HCT116 (cell line): Measurements from ENCODE around the gene RIPK4. TPM values are rescaled to one million over a fixed set of nuclear protein-coding genes. Genes with fewer than 3 reads are reported as not detected.

Source experiments
- ATAC-seq: fragments of 200-7000 bp; cut with Tn5 transposase; 2 replicates; pipeline ENCODE4 v1.9.1; 2020; ENCODE audit warnings: mild to moderate bottlenecking, moderate library complexity
- BruUV-seq: library from RNA; stranded (reverse); fragments of 400-500 nt; replicated peaks from 2 replicates; lab custom pipeline; 2021; lab: Mats Ljungman, UMichigan
- CTCF ChIA-PET: fragments of 300-600 bp; sonication (Branson Sonifier 250); formaldehyde crosslinking; loops from one replicate; lab custom pipeline; 2021; ENCODE audit warnings: antibody characterized with exemption; lab: Charles Lee
- POLR2A ChIA-PET: fragments of 300-600, 350-600 bp; sonication (Branson Sonifier 250); formaldehyde crosslinking; loops from one replicate; lab custom pipeline; 2021; ENCODE audit warnings: antibody characterized with exemption; lab: Charles Lee
- RAD21 ChIA-PET, 2 experiments: fragments of 300-600 bp; sonication (Branson Sonifier 250); formaldehyde crosslinking; loops; one replicate each; lab custom pipeline; 2023; ENCODE audit warnings: low total read pairs in 2 of 2; ENCODE audit not compliant: uncharacterized antibody in 2 of 2, unreplicated experiment in 2 of 2, low non-redundant PET in 1 of 2; lab: Charles Lee
- DNase-seq: peaks from one replicate; pipeline ENCODE4 v3.0.0-alpha.2; 2010; ENCODE audit warnings: low read depth, low spot score
- H2AFZ ChIP-seq: fragments of 200-600 bp; shearing (Covaris generic), sonication (generic); 2 replicates; pipeline ENCODE4 v1.6.1; 2017; ENCODE audit warnings: low read depth, mixed run types, mixed read lengths, antibody characterized with exemption, low read length; ENCODE audit not compliant: poor library complexity, severe bottlenecking
- H3K27ac ChIP-seq: 2 replicates; pipeline ENCODE4 v1.5.1; 2012; ENCODE audit warnings: low read depth, low read length
- H3K27me3 ChIP-seq: fragments of 200-600 bp; sonication (generic); 2 replicates; pipeline ENCODE4 v1.6.1; 2016; ENCODE audit warnings: mixed run types, low read length, mixed read lengths; ENCODE audit not compliant: insufficient read depth
- H3K36me3 ChIP-seq, 2 experiments: fragments of 200-500 bp in 1 of 2; fragments of 200-600 bp in 1 of 2; sonication (Bioruptor generic) in 1 of 2; sonication (generic) in 1 of 2; 2 replicates each; pipeline versions ENCODE4 v1.5.1 to v1.6.1; 2014 to 2016; ENCODE audit warnings: low read length in 2 of 2, inconsistent platforms in 1 of 2, mixed read lengths in 1 of 2, mixed run types in 1 of 2; ENCODE audit not compliant: insufficient read depth in 2 of 2, control insufficient read depth in 1 of 2
- H3K4me1 ChIP-seq, 2 experiments: fragments of 200-600 bp in 1 of 2; sonication (generic) in 1 of 2; 2 replicates each; pipeline versions ENCODE4 v1.5.1 to v1.6.1; 2012 to 2017; ENCODE audit warnings: low read length in 2 of 2, inconsistent platforms in 1 of 2, mild to moderate bottlenecking in 1 of 2, mixed read lengths in 1 of 2, mixed run types in 1 of 2, moderate library complexity in 1 of 2; ENCODE audit not compliant: insufficient read depth in 2 of 2, control insufficient read depth in 1 of 2
- H3K4me2 ChIP-seq: fragments of 200-600 bp; sonication (generic); 2 replicates; pipeline ENCODE4 v1.6.1; 2017; ENCODE audit warnings: mixed run types, low read length, mixed read lengths
- H3K4me3 ChIP-seq, 2 experiments: fragments of 200-600 bp in 1 of 2; sonication (generic) in 1 of 2; replicated peaks in 1 of 2; 2 replicates each; pipeline ENCODE4 v1.5.1; 2011 to 2016; ENCODE audit warnings: low read length in 2 of 2, control low read depth in 1 of 2, low read depth in 1 of 2, mild to moderate bottlenecking in 1 of 2, mixed read lengths in 1 of 2, mixed run types in 1 of 2
- H3K79me2 ChIP-seq: fragments of 200-600 bp; sonication (generic); 2 replicates; pipeline ENCODE4 v1.6.1; 2017; ENCODE audit warnings: mild to moderate bottlenecking, mixed run types, low read length, moderate library complexity, mixed read lengths; ENCODE audit not compliant: insufficient read depth
- H3K9ac ChIP-seq: fragments of 200-600 bp; sonication (generic); 2 replicates; pipeline ENCODE4 v1.6.1; 2016; ENCODE audit warnings: low read length, mixed read lengths
- H3K9me2 ChIP-seq: fragments of 200-600 bp; sonication (generic), shearing (Covaris generic); 2 replicates; pipeline ENCODE4 v1.6.1; 2017; ENCODE audit warnings: mixed run types, mild to moderate bottlenecking, moderate library complexity; ENCODE audit not compliant: insufficient read depth
- H3K9me3 ChIP-seq, 2 experiments: fragments of 200-500 bp in 1 of 2; fragments of 200-600 bp in 1 of 2; sonication (Bioruptor generic) in 1 of 2; sonication (generic) in 1 of 2; 2 replicates each; pipeline ENCODE4 v1.6.1; 2014 to 2017; ENCODE audit warnings: low read length in 2 of 2, mixed read lengths in 2 of 2, inconsistent platforms in 1 of 2, low read depth in 1 of 2, mild to moderate bottlenecking in 1 of 2, mixed run types in 1 of 2, moderate library complexity in 1 of 2; ENCODE audit not compliant: control insufficient read depth in 1 of 2, insufficient read depth in 1 of 2
- H4K20me1 ChIP-seq: fragments of 200-600 bp; sonication (generic), shearing (Covaris generic); 2 replicates; pipeline ENCODE4 v1.6.1; 2017; ENCODE audit warnings: mixed run types, mild to moderate bottlenecking, moderate library complexity; ENCODE audit not compliant: insufficient read depth
- ATF3 ChIP-seq: IDR thresholded peaks from 2 replicates; pipeline ENCODE4 v1.6.1; 2012
- CBX3 ChIP-seq: IDR thresholded peaks from 2 replicates; pipeline ENCODE4 v1.6.1; 2012; ENCODE audit warnings: low read depth
- CEBPB ChIP-seq: IDR thresholded peaks from 2 replicates; pipeline ENCODE4 v1.6.1; 2012; ENCODE audit warnings: low read depth
- EGR1 ChIP-seq: IDR thresholded peaks from 2 replicates; pipeline ENCODE4 v1.6.1; 2012; ENCODE audit warnings: low read depth
- EZH2phosphoT487 ChIP-seq: fragments of 200-600 bp; IDR thresholded peaks from 2 replicates; pipeline ENCODE4 v1.6.1; 2018; ENCODE audit warnings: antibody characterized with exemption, borderline replicate concordance
- JUND ChIP-seq: IDR thresholded peaks from 2 replicates; pipeline ENCODE4 v1.6.1; 2012
- MAX ChIP-seq: IDR thresholded peaks from 2 replicates; pipeline ENCODE4 v1.6.1; 2012
- POLR2AphosphoS5 ChIP-seq: IDR thresholded peaks from 2 replicates; pipeline ENCODE4 v1.6.1; 2011; ENCODE audit warnings: mild to moderate bottlenecking, low read depth, low read length, moderate library complexity
- RAD21 ChIP-seq: IDR thresholded peaks from 2 replicates; pipeline ENCODE4 v1.6.1; 2012; ENCODE audit warnings: low read depth, mild to moderate bottlenecking
- SIN3A ChIP-seq: IDR thresholded peaks from 2 replicates; pipeline ENCODE4 v1.6.1; 2012; ENCODE audit warnings: low read depth
- SP1 ChIP-seq: IDR thresholded peaks from 2 replicates; pipeline ENCODE4 v1.6.1; 2012; ENCODE audit warnings: low read depth
- SRF ChIP-seq: IDR thresholded peaks from 2 replicates; pipeline ENCODE4 v1.6.1; 2012; ENCODE audit warnings: low read depth
- TCF7L2 ChIP-seq: IDR thresholded peaks from 2 replicates; pipeline ENCODE4 v1.7.0; 2011; ENCODE audit warnings: borderline replicate concordance, inconsistent platforms; ENCODE audit not compliant: insufficient read depth, insufficient read length; ENCODE audit errors: extremely low read depth
- YY1 ChIP-seq: IDR thresholded peaks from 2 replicates; pipeline ENCODE4 v1.6.1; 2011; ENCODE audit warnings: low read length, low read depth, moderate library complexity, mild to moderate bottlenecking; ENCODE audit not compliant: insufficient replicate concordance; ENCODE audit errors: extremely low read depth
- ZFX ChIP-seq: fragments of 450-650 bp; IDR thresholded peaks from 2 replicates; pipeline ENCODE4 v1.6.1; 2017
- ZNF274 ChIP-seq: fragments of 200-500 bp; sonication (Bioruptor generic); IDR thresholded peaks from 2 replicates; pipeline ENCODE4 v1.6.1; 2014; ENCODE audit warnings: mild to moderate bottlenecking, low read depth, low read length, inconsistent platforms
- intact Hi-C: fragments of 100-400 bp; cut with micrococcal nuclease; formaldehyde crosslinking; loops from 2 replicates; pipeline ENCODE4 v1.10.0; 2022
- total RNA-seq: library from RNA; stranded (reverse); gene quantifications from one replicate; pipeline ENCODE4 v1.2.1, GENCODE V29; 2021; ENCODE audit not compliant: unreplicated experiment
- TF ChIP-seq, protein P1 (sequence below): IDR thresholded peaks from 2 replicates; pipeline ENCODE4 v1.6.1; 2012; ENCODE audit warnings: low read depth
- TF ChIP-seq, protein P2 (sequence below): IDR thresholded peaks from 2 replicates; pipeline ENCODE4 v1.6.1; 2011; ENCODE audit warnings: mild to moderate bottlenecking, low read length, moderate library complexity; ENCODE audit not compliant: insufficient replicate concordance; ENCODE audit errors: extremely low read depth
- TF ChIP-seq, protein P3 (sequence below), 3 experiments: fragments of 200-600 bp in 1 of 3; sonication (generic) in 1 of 3; IDR thresholded peaks in 2 of 3; conservative IDR thresholded peaks in 1 of 3; 2 replicates each; pipeline ENCODE4 v1.5.1; 2012 to 2017; ENCODE audit warnings: low read depth in 2 of 3, low read length in 2 of 3, antibody characterized with exemption in 1 of 3, borderline replicate concordance in 1 of 3, control low read depth in 1 of 3, mild to moderate bottlenecking in 1 of 3, mixed read lengths in 1 of 3, mixed run types in 1 of 3, moderate library complexity in 1 of 3; ENCODE audit not compliant: insufficient read depth in 1 of 3

The RIPK4 gene
- total RNA-seq, 1 experiment from 2014 or later: 9.9 TPM

- no peak overlapping the region for H3K27ac ChIP-seq
- DNase-seq: no peak
- RAD21 ChIA-PET: interaction anchor here in 1 of 2 experiments (1.4 kb wide), 1 partner anchor 172 kb away, joined by 7 read pairs; no protein-coding TSS in a partner anchor
- no TSS peak for BruUV-seq
- TF ChIP-seq SRF: no peak
- no peak for TF ChIP-seq EGR1
- TF ChIP-seq JUND: no peak
- TF ChIP-seq, protein P1, sequence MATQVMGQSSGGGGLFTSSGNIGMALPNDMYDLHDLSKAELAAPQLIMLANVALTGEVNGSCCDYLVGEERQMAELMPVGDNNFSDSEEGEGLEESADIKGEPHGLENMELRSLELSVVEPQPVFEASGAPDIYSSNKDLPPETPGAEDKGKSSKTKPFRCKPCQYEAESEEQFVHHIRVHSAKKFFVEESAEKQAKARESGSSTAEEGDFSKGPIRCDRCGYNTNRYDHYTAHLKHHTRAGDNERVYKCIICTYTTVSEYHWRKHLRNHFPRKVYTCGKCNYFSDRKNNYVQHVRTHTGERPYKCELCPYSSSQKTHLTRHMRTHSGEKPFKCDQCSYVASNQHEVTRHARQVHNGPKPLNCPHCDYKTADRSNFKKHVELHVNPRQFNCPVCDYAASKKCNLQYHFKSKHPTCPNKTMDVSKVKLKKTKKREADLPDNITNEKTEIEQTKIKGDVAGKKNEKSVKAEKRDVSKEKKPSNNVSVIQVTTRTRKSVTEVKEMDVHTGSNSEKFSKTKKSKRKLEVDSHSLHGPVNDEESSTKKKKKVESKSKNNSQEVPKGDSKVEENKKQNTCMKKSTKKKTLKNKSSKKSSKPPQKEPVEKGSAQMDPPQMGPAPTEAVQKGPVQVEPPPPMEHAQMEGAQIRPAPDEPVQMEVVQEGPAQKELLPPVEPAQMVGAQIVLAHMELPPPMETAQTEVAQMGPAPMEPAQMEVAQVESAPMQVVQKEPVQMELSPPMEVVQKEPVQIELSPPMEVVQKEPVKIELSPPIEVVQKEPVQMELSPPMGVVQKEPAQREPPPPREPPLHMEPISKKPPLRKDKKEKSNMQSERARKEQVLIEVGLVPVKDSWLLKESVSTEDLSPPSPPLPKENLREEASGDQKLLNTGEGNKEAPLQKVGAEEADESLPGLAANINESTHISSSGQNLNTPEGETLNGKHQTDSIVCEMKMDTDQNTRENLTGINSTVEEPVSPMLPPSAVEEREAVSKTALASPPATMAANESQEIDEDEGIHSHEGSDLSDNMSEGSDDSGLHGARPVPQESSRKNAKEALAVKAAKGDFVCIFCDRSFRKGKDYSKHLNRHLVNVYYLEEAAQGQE: no peak
- no peak for TF ChIP-seq POLR2AphosphoS5
- TF ChIP-seq, protein P2, sequence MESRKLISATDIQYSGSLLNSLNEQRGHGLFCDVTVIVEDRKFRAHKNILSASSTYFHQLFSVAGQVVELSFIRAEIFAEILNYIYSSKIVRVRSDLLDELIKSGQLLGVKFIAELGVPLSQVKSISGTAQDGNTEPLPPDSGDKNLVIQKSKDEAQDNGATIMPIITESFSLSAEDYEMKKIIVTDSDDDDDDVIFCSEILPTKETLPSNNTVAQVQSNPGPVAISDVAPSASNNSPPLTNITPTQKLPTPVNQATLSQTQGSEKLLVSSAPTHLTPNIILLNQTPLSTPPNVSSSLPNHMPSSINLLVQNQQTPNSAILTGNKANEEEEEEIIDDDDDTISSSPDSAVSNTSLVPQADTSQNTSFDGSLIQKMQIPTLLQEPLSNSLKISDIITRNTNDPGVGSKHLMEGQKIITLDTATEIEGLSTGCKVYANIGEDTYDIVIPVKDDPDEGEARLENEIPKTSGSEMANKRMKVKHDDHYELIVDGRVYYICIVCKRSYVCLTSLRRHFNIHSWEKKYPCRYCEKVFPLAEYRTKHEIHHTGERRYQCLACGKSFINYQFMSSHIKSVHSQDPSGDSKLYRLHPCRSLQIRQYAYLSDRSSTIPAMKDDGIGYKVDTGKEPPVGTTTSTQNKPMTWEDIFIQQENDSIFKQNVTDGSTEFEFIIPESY: no peak
- no peak for TF ChIP-seq SP1
- TF ChIP-seq CBX3: no peak
- no peak for TF ChIP-seq SIN3A
- TF ChIP-seq RAD21: no peak
- TF ChIP-seq YY1: no peak
- TF ChIP-seq, protein P3, sequence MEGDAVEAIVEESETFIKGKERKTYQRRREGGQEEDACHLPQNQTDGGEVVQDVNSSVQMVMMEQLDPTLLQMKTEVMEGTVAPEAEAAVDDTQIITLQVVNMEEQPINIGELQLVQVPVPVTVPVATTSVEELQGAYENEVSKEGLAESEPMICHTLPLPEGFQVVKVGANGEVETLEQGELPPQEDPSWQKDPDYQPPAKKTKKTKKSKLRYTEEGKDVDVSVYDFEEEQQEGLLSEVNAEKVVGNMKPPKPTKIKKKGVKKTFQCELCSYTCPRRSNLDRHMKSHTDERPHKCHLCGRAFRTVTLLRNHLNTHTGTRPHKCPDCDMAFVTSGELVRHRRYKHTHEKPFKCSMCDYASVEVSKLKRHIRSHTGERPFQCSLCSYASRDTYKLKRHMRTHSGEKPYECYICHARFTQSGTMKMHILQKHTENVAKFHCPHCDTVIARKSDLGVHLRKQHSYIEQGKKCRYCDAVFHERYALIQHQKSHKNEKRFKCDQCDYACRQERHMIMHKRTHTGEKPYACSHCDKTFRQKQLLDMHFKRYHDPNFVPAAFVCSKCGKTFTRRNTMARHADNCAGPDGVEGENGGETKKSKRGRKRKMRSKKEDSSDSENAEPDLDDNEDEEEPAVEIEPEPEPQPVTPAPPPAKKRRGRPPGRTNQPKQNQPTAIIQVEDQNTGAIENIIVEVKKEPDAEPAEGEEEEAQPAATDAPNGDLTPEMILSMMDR (IDR thresholded peaks at IDR 0.05 in 2 of 3, conservative IDR thresholded peaks at IDR 0.05 in 1 of 3; ENCODE audit: borderline replicate concordance in 1 of 3, insufficient read depth in 1 of 3, low read depth in 2 of 3, low read length in 2 of 3): no peak
- TF ChIP-seq MAX: no peak
- no peak for TF ChIP-seq ZFX
- TF ChIP-seq EZH2phosphoT487: no peak
- no peak for TF ChIP-seq ZNF274
- no peak for TF ChIP-seq ATF3
- TF ChIP-seq TCF7L2: no peak
- no peak for TF ChIP-seq CEBPB
- TF ChIP-seq, all 23 proteins: peak for 0
- no peaks in the 10 kb centered on the region for H3K9me3 ChIP-seq
- H4K20me1 ChIP-seq: no peaks in the 10 kb centered on the region
- H3K4me2 ChIP-seq: peak overlapping the region; percentile 58; the same call in 1 of the 2 replicates
- peaks cover 78% of the 10 kb centered on the region for H3K27me3 ChIP-seq
- intact Hi-C loops: no loop called here
- no peak overlapping the region for H3K9ac ChIP-seq
- H3K79me2 ChIP-seq: no peaks in the 10 kb centered on the region
- H3K4me3 ChIP-seq: no peak overlapping the region
- H3K36me3 ChIP-seq: no peaks in the 10 kb centered on the region
- H2AFZ ChIP-seq: no peak overlapping the region
- ChIA-PET CTCF (interaction anchor here (1.1 to 3.9 kb wide), 3 partner anchors 32 to 333 kb away, joined by 3 to 19 read pairs (median 4); no protein-coding TSS in a partner anchor), POLR2A (no interaction called here)
- H3K9me2 ChIP-seq: no peaks in the 10 kb centered on the region
- ATAC-seq: no peak
- peaks cover 23 to 29% of the 10 kb centered on the region in 2 experiments for H3K4me1 ChIP-seq
Measured at GRCh38 chr21:41784456-41785102, 17.7 kb upstream of the RIPK4 start.
